Stimulated activated CD4-positive, alpha-beta T cell treated with anti-CD3 and anti-CD28 coated beads, Interleukin-15, amount 100 ng/mL, for 24 hours (primary cell): Measurements from ENCODE around the gene RND3.

Experiments used
- DNase-seq: peaks from one replicate; pipeline ENCODE4 v3.0.0-alpha.2; 2020

RND3 gene

DNA sequence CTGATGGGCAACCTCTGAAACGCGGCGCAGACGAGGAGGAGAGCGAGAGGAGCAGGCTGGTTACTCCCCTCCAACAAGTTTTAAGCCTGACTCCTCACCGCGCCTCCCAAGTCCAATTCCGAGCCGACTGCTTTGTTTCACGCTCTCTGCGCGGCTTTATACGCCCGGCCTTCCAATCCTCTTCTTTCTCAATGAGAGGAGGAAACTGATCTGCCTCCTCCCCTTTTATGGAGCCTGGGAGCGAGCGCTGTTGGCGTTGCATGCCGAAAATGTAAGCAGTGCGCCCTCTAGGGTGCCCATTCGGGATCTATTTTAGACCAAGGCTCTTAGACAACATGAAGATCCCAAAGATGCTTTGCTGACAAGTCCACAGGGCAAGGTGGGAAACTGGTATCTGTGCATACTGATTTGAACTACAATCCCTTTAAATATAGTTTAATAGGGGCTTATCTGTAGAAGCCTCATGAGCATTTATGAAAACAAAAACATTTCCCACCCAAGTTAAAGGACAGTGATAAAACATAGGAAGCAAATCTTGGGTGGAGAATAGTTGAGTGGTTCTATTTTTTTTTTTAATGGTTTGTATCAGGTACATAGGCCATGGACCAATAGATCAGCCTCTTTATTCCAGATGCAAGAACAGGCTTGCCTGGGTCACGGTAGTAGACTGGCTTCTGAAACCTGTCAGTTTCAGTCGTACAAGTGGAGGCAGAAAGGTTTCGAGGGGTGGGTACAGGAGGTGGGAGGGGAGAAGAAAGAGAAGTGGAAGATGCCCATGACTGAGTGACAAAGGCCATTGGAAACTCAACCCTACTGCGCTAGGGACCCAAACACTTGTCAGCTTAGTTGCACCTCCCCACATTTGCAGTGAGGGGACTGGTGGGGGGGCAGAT is at the start of gene RND3:
TSS of gene RND3 (minus strand) at position 131 of the 893 bp plus-strand sequence. CDS start 250 bp downstream, outside the sequence.
- DNase-seq: peak; percentile 78

- DNase-seq: no peak
Observed at GRCh38 chr2:150535176-150535575, 47.7 kb upstream of the RND3 start.

GRCh38 chr2:150532879-150533278 is 45.4 kb upstream of the RND3 start:
- DNase-seq: no peak

GRCh38 chr2:150532020-150532419 is 44.6 kb upstream of the RND3 start:
- DNase-seq: no peak

GRCh38 chr2:150531591-150531990 is 44.1 kb upstream of the RND3 start:
- DNase-seq: no peak

- no peak for DNase-seq
Observed at GRCh38 chr2:150530168-150530567, 42.7 kb upstream of the RND3 start.

DNA sequence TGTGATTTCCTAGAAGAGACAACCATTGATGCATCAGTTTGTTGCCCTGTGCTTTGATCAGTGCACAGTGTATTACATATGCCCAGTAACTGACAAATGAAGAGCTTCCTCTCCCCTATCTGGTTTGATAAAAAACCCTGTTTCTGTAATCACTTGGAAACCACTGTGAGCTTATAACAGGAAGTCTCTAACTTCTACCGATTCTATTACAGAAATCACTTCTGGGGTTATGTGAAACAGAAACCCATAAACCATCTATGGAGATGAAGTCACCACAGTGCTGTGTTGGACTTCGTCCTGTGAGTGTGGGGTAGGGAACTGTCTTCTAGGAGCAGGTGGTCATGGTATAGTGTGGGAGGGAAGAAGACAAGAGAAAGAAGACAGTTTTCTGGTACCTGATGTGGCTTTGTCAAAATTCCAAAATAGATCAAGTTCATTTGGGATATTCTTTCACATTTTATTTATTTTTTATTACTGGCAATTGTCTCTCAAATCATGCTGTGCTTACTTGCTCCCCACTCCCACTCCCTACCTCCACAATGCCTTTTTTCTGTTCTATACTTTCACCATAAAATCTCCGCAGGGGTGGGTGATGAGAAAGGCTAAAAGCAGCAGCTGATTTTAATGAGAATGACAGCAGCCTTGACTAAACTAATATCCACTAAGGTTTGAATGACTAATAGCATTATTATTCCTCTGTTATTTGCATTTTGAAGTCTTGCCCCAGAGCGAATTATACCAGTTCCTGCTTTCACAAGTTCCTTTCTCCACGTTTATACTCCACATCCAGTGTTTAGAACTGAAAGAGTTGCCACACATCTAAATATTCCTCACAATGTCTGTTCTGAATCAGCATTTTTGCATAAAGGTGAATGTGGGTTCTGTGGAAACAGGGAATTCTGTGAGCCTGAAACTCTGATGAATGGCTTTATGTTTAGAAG is 41.7 kb upstream of the RND3 start:
- no peak for DNase-seq

DNA sequence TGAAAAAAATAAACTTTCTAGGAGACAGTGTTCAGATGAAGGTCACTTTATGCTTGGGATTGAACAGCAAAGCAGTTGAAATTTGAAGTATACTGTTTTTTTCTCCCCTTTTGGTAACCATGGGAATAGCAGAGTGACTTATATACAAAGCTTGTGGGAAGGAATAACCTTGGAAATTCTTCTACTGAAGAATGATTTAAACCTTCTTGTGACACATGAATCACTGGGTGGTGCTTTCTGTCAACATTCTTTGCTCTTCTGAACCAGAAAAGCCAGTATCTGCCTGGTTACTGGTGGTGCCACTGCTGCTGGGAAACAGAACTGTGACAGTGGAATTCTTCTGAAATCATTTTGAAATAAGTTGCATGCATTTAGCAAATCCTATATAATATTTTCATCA is 39.4 kb upstream of the RND3 start:
- no peak for DNase-seq

GRCh38 chr2:150526006-150526405 is 38.5 kb upstream of the RND3 start:
- DNase-seq: no peak

DNA sequence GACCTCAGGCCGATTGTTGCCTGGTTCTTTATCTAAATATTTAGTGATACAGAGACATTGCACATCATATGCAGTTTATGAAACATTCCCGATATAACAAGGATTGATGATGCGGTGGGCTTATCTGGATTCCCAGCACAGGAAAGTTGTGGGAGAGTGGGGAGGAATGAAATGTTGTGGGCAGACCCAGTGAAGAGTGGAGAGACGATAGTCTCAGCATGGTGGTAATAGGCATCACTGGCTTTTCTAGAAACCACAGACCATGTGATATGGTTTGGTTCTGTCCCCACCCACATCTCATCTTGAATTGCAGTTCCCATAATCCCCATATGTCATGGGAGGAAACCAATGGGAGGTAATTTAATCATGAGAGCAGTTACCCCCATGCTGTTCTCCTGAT is 34.8 kb upstream of the RND3 start:
- no peak for DNase-seq

- DNase-seq: no peak
Observed at GRCh38 chr2:150520887-150521664, 33.6 kb upstream of the RND3 start.

DNA sequence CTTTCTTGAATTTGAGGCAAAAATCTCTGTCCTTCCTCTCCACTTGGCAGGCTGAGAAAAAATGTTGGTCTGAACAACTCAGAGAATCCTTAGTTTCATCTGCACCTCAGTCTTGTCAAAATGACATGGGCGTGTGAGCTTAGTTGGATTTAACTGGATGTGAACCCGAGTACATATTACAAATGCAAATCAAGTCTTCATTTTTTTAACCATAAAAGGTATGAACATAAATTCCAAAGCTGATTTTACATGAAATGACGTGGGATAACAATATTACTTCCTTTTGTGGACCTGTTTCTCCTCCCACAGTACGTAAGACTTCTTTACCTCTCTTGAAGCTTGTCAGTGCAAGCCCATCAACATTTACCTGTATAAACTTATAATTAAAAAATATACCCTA is 32.6 kb upstream of the RND3 start:
- no peak for DNase-seq

GRCh38 chr2:150517951-150518680 is 30.6 kb upstream of the RND3 start:
- DNase-seq: no peak

DNA sequence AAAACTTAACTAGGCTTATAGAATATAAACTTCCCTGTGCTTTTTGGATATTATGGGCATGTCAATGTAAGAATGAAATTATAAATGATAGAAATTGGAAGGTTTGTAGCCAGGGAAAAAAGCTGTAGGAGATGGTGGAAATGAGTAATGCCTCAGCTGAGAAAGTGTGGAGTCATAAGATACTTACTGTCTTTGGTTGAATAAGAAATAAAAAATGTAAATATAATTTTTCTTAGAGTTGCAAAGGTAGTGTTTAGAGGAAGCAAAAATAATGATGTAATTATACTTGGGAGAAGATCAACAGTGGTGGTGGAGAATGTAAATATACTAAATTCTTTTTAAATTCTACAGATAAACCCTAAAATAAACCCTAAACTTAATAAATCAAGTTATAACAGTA is 26.2 kb upstream of the RND3 start:
- no peak for DNase-seq

DNA sequence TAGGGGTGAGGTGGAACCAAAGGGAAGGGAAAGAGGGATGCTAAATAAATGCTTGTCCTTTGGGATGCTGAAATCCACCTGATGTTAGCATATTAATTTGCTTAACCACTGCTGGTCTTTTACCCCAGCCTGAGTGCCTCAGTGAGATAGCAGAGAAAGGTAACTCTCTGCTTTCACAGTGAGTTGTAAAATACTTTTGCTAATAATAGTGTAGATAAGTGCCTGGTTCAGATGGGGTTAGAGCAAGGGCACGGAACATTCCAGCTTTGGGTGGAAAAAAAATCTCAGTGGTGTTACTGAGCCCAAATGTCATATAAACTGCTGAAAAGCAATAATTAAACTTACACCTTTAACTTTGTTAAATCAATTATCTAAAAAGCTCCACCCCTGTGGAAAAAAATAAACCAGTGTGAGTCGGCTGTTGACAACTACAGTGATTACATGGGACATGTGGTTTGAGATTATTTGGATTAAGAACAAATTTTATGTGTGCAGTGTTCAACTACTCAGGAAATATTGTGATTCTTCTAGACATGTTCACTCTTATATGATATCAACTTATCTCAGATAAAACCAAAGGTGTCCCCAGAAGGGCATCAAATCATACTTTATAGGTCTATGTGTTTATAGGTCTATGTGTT is 21.1 kb upstream of the RND3 start:
- DNase-seq: no peak

DNA sequence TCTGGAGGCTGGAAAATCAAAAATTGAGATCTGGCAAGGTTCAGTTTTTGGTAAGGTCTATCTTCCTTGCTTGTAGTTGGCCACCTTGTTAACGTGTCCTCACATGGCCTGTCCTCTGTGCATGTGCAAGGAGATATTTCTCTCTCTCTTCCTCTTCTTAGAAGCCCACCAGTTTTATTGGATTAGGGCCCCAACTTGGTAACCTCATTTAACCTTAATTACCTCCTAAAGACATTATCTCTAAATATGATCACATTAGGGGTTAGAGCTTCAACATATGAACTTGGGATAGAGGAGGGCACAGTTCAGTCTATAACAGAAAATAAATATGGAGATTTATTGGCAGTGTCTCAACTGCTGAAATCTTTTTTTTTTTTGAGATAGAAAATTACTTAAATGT is 19.6 kb upstream of the RND3 start:
- DNase-seq: no peak

DNA sequence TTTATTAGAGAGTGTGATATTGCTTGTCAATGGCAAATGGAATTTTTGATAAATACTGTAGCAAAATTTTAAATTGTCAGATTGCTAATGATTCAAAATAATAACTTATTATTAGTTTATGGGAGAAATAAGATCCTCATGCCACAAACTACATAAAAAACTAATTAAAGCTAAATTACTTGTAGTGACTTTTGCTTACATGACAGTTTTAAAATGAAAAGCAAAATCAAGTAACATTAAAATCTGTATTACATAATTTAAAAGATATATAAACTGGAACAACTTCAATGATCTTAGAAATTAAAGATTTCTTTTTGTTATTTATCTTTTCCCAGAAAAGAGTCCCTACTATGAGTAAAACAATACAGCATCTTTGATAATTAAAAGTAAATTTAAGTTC is 17.7 kb upstream of the RND3 start:
- DNase-seq: no peak

DNA sequence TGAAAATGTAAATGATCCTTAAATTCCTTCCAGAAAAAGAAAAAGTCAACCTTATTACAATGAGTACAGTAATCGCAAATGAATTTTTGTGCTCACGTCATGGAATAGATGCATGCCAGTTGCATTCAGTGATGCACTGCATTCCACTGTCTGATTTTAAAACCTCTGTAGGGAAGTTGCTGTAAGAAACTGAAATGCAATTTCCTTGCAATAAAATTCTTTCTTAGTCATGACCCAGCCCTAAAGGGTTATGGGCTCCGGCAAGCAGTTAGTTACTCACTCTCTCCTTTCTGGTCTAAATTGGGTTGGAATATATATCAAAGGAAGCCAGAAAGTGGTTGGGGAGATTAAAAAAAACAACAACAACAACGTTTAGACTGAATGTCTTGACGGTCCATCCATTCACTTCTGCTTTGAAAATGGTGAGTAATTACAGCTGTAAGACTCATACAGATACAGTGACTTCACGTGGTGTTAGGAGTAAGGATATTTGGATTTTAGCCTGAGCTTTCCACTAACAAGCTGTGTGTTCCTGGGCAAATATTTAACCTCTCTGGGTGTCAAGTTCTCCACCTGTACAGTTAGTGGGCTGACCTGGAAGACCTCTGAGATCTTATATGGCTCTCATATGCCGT is 8.6 kb upstream of the RND3 start:
- DNase-seq: no peak

DNA sequence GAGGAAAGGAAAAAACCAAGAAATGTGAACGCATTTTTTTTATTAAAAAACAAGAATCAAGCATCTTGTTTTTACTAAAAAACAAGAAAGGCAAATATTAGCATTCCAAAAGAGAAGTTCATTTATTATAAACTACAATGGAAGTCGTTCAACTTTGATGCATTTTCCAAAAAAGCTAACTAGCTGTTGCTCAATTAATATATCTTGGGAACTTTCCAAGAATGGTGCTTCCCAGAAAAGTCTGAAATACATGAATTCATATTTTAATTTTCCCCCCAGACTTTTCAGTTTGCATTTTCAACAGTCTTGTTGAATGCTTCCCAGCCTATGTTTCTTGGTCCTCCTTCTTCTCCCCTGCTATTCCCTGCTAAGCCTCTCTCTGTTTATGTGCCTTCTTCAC is 7.5 kb upstream of the RND3 start:
- no peak for DNase-seq

DNA sequence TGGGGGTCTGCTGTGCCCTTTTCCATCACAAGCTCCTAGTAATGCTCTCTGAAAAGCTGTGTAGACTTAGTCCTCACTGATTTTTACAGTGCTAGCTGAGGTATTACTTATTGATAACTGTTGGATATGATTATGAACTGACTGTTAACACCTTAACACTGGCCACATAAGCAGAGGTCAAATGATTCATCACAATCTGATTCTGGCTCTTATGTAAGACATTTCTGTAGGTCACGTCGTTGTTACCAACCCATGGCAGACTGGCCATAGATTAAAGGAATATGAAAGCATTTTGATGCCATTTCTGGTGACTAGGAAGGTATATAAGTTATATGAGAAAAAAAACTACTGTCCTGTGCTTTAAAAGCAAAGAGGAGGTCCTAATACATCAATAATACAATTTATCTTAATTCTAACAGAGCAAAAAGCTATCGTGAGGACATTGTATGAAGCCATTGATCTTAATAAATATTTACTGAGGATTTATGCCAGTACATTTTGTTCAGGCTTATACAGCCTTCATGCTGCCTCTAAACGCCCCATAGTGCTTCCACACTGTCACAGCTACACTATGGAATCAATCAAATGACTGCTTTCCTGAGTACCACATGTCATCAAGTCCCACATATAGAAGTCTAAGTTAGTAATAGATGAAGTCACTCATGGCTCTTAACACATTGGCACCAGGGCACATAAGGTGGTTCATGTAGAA is 6.9 kb upstream of the RND3 start:
- DNase-seq: no peak

GRCh38 chr2:150491943-150492342 is 4.5 kb upstream of the RND3 start:
- DNase-seq: no peak
